ENCODE data around the gene TGFBR2.

GRCh38 chr3:30662836-30663235 is 56.4 kb downstream of the TGFBR2 start:
- TF ChIP-seq CTCF (IDR thresholded peaks at IDR 0.05; ENCODE audit: low read depth, low read length) (no peak), EZH2phosphoT487 (IDR thresholded peaks at IDR 0.05; ENCODE audit: low read depth) (no peak)
